GM21526 (cell line): ENCODE data around the gene GCLM.
"Not testable (repeated sequence)": the region's sequence is repeated elsewhere in the genome, so short reads cannot be mapped to it uniquely, and the experiment has no call there.

ENCODE experiments used
- ATAC-seq: cut with Tn5 transposase; IDR thresholded peaks from one replicate; pipeline ENCODE4 v1.9.1; 2021; ENCODE audit warnings: moderate library complexity; ENCODE audit not compliant: unreplicated experiment, low FRiP score

Gene GCLM

GRCh38 chr1:93899543-93900207 lies 9.6 kb downstream of the GCLM start:
- ATAC-seq: no peak

GRCh38 chr1:93888900-93889299 lies 20.3 kb downstream of the GCLM start:
- no peak for ATAC-seq

GRCh38 chr1:93882269-93882668 lies 27.0 kb downstream of the GCLM start:
- no peak for ATAC-seq

GRCh38 chr1:93880731-93881130 lies 28.5 kb downstream of the GCLM start:
- ATAC-seq: no peak

GRCh38 chr1:93878889-93879586 lies 30.2 kb downstream of the GCLM start, which contains the start of gene DNTTIP2:
DNTTIP2 (minus strand) TSS chr1:93879206; CDS start chr1:93879148, 58 bp downstream.
- ATAC-seq: peak; percentile 93

GRCh38 chr1:93878501-93878888 lies 30.7 kb downstream of the GCLM start:
- peak; percentile 54 for ATAC-seq

GRCh38 chr1:93877529-93877928 lies 31.7 kb downstream of the GCLM start:
- no peak for ATAC-seq

- no peak for ATAC-seq
Observed at GRCh38 chr1:93876244-93876643, 33.0 kb downstream of the GCLM start.

- no peak for ATAC-seq
Observed at GRCh38 chr1:93874025-93874651, 35.1 kb downstream of the GCLM start.

- no peak for ATAC-seq
Observed at GRCh38 chr1:93871366-93871765, 37.9 kb downstream of the GCLM start.

GRCh38 chr1:93869653-93870052 lies 39.6 kb downstream of the GCLM start:
- ATAC-seq: no peak

GRCh38 chr1:93868492-93868891 lies 40.7 kb downstream of the GCLM start:
- not testable (repeated sequence) for ATAC-seq

- ATAC-seq: no peak
Observed at GRCh38 chr1:93865253-93865652, 44.0 kb downstream of the GCLM start.

GRCh38 chr1:93864175-93864574 lies 45.1 kb downstream of the GCLM start:
- ATAC-seq: no peak

- ATAC-seq: not testable (repeated sequence)
Observed at GRCh38 chr1:93857653-93858052, 51.6 kb downstream of the GCLM start.

- not testable (repeated sequence) for ATAC-seq
Observed at GRCh38 chr1:93855983-93856382, 53.2 kb downstream of the GCLM start.

GRCh38 chr1:93853940-93854339 lies 55.3 kb downstream of the GCLM start:
- ATAC-seq: no peak

GRCh38 chr1:93851878-93852277 lies 57.4 kb downstream of the GCLM start:
- ATAC-seq: no peak

- ATAC-seq: no peak
Observed at GRCh38 chr1:93851327-93851712, 57.9 kb downstream of the GCLM start.

GRCh38 chr1:93850687-93851326 lies 58.4 kb downstream of the GCLM start:
- not testable (repeated sequence) for ATAC-seq

- no peak for ATAC-seq
Observed at GRCh38 chr1:93848350-93848883, 60.8 kb downstream of the GCLM start.
